ENCODE results near the gene PCSK6.

DNA sequence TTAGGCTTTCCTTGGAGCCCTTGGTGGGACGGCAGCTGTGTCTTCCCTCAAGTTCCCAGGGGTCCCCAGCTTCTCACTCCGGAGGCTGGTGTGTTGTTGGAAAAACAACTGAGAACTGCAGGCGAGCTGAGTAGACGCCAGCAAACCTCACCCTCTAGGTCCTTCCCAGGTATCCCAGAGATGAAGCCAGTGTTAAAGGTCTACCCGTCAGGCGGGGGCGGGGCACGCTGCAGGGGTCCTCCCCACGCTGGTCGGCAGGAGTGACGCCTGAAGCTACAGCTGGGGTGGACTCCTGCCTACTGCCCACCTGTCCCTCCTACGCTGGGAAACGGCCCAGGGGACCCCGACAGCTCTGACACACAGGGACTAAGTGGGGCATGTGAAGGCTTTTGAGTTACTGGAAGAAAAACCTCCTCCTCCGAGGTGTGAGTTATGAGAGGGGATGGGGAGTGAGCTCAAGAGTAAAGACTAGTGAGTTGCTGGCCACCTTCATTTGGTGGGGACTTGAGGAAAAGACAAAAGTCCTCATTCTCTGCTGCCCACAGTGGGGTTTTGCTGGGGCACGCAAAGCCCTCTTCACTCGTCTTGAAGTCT, 162.3 kb downstream of the PCSK6 start:
- TF ChIP-seq, protein P1, sequence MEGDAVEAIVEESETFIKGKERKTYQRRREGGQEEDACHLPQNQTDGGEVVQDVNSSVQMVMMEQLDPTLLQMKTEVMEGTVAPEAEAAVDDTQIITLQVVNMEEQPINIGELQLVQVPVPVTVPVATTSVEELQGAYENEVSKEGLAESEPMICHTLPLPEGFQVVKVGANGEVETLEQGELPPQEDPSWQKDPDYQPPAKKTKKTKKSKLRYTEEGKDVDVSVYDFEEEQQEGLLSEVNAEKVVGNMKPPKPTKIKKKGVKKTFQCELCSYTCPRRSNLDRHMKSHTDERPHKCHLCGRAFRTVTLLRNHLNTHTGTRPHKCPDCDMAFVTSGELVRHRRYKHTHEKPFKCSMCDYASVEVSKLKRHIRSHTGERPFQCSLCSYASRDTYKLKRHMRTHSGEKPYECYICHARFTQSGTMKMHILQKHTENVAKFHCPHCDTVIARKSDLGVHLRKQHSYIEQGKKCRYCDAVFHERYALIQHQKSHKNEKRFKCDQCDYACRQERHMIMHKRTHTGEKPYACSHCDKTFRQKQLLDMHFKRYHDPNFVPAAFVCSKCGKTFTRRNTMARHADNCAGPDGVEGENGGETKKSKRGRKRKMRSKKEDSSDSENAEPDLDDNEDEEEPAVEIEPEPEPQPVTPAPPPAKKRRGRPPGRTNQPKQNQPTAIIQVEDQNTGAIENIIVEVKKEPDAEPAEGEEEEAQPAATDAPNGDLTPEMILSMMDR (IDR thresholded peaks at IDR 0.05; ENCODE audit: borderline replicate concordance, extremely low read depth, low read length, poor library complexity, severe bottlenecking) = no peak
- no peak for TF ChIP-seq EZH2 (IDR thresholded peaks at IDR 0.05; ENCODE audit: borderline replicate concordance, low read depth, low read length, severe bottlenecking)
